Peyer's patch (tissue), 4 donors: ENCODE measurements around the gene SLC6A2. TPM values are rescaled to one million over a fixed set of nuclear protein-coding genes. Genes with fewer than 3 reads are reported as not detected.

ENCODE experiments used
- DNase-seq, 3 donors: peaks; one replicate each; pipeline ENCODE4 v3.0.0-alpha.2; 2017 to 2019
- H3K27ac ChIP-seq, 4 donors: fragments of 200-600 bp; sonication (generic); one replicate each; pipeline ENCODE4 v1.5.1; 2016 to 2019
- H3K27me3 ChIP-seq, 2 donors: fragments of 200-600 bp; sonication (generic); one replicate each; pipeline ENCODE4 v1.5.1; 2019
- H3K36me3 ChIP-seq, 3 donors: fragments of 200-600 bp; sonication (generic); one replicate each; pipeline ENCODE4 v1.5.1; 2016 to 2019
- H3K4me1 ChIP-seq, 4 donors: fragments of 200-600 bp; sonication (generic); one replicate each; pipeline ENCODE4 v1.5.1; 2016 to 2019
- H3K4me3 ChIP-seq, 4 donors: fragments of 200-600 bp; sonication (generic); 1 replicate in 3 of 4; 2 replicates in 1 of 4; pipeline ENCODE4 v1.5.1; 2016 to 2019; ENCODE audit warnings: mild to moderate bottlenecking in 1 of 4
- H3K9me3 ChIP-seq, 4 donors: fragments of 200-600 bp; sonication (generic); one replicate each; pipeline ENCODE4 v1.5.1; 2016 to 2019; ENCODE audit warnings: mild to moderate bottlenecking in 1 of 4
- POLR2A ChIP-seq, 2 donors: fragments of 450-650 bp; IDR thresholded peaks; one replicate each; pipeline ENCODE4 v1.5.1; 2017; ENCODE audit warnings: antibody characterized with exemption in 2 of 2, mild to moderate bottlenecking in 2 of 2, moderate library complexity in 2 of 2
- total RNA-seq, 4 donors: library from RNA; depleted of rRNA; stranded (reverse); fragments of >200 nt; gene quantifications; one replicate each; pipeline ENCODE4 v1.1.0, GENCODE V29; 2016
- TF ChIP-seq, protein P1 (sequence below), 6 experiments: fragments of 450-650 bp in 4 of 6; fragments of 200-600 bp in 2 of 6; sonication (generic) in 1 of 6; IDR thresholded peaks; one replicate each; pipeline ENCODE4 v1.5.1; 2017 to 2019; ENCODE audit warnings: antibody characterized with exemption in 6 of 6, mild to moderate bottlenecking in 3 of 6, moderate library complexity in 1 of 6

SLC6A2 gene
- total RNA-seq, 4 donors from 2014 or later = not detected

- Histone ChIP-seq H3K36me3 (no peaks in the 10 kb centered on the region), H3K27ac (no peak overlapping the region), H3K4me3 (no peak overlapping the region), H3K27me3 (no peaks in the 10 kb centered on the region), H3K9me3 (no peaks in the 10 kb centered on the region), H3K4me1 (no peaks in the 10 kb centered on the region)
- DNase-seq = no peak
- TF ChIP-seq, protein P1, sequence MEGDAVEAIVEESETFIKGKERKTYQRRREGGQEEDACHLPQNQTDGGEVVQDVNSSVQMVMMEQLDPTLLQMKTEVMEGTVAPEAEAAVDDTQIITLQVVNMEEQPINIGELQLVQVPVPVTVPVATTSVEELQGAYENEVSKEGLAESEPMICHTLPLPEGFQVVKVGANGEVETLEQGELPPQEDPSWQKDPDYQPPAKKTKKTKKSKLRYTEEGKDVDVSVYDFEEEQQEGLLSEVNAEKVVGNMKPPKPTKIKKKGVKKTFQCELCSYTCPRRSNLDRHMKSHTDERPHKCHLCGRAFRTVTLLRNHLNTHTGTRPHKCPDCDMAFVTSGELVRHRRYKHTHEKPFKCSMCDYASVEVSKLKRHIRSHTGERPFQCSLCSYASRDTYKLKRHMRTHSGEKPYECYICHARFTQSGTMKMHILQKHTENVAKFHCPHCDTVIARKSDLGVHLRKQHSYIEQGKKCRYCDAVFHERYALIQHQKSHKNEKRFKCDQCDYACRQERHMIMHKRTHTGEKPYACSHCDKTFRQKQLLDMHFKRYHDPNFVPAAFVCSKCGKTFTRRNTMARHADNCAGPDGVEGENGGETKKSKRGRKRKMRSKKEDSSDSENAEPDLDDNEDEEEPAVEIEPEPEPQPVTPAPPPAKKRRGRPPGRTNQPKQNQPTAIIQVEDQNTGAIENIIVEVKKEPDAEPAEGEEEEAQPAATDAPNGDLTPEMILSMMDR (IDR thresholded peaks at IDR 0.05) = no peak
Observed at GRCh38 chr16:55717326-55717725, 61.5 kb downstream of the SLC6A2 start.

DNA sequence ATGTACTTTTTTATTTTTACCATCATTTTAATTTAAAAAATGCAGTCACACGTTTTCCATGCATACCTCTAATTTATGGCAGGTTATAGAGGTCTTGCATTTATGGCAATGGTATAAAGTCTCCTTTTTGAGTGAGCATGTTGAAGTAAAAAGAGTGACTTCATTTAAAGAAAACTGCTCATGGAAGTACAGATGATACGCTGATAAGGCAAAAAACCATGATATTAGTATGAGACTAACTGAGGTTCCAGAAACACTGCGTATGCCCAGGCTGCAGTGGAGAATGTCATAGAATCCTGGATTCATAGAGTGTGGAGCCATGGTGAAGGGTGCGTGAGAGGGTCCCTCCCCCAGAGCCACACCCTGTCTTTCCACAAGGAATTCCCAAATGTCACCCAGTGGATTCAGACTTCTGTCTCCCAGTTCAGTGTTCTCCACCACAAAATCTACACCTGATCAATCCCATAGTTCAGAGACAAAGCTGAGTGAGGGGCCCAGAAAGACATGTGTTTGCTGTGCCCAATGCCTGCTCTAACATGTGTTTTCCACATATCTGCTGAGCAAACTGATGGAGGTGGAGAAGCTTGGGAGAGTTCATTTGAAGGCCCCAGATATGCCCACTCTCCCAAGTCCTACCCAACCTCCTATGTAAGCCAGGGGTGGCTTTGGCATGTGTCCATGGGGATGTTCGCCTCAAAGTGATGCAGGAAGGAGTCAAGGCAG, 69.4 kb downstream of the SLC6A2 start:
- DNase-seq = no peak
- Histone ChIP-seq H3K4me1 (no peaks in the 10 kb centered on the region), H3K4me3 (no peak overlapping the region), H3K36me3 (no peaks in the 10 kb centered on the region), H3K9me3 (no peaks in the 10 kb centered on the region), H3K27ac (no peak overlapping the region), H3K27me3 (no peaks in the 10 kb centered on the region)
- TF ChIP-seq, protein P1 (IDR thresholded peaks at IDR 0.05) = no peak
- no peak for TF ChIP-seq POLR2A (IDR thresholded peaks at IDR 0.05)

GRCh38 chr16:55728797-55729196, 73.0 kb downstream of the SLC6A2 start:
- H3K9me3 ChIP-seq = no peaks in the 10 kb centered on the region
- TF ChIP-seq POLR2A (IDR thresholded peaks at IDR 0.05) = no peak
- TF ChIP-seq, protein P1 (IDR thresholded peaks at IDR 0.05) = no peak
- H3K4me3 ChIP-seq = no peak overlapping the region
- no peaks in the 10 kb centered on the region for H3K27me3 ChIP-seq
- no peaks in the 10 kb centered on the region for H3K4me1 ChIP-seq
- H3K36me3 ChIP-seq = no peaks in the 10 kb centered on the region
- DNase-seq = no peak
- no peak overlapping the region for H3K27ac ChIP-seq

GRCh38 chr16:55730115-55730514, 74.3 kb downstream of the SLC6A2 start:
- H3K27ac ChIP-seq = no peak overlapping the region
- TF ChIP-seq, protein P1 (IDR thresholded peaks at IDR 0.05) = no peak
- no peak for TF ChIP-seq POLR2A (IDR thresholded peaks at IDR 0.05)
- no peak overlapping the region for H3K4me3 ChIP-seq
- H3K27me3 ChIP-seq = no peaks in the 10 kb centered on the region
- H3K4me1 ChIP-seq = no peaks in the 10 kb centered on the region
- H3K36me3 ChIP-seq = no peaks in the 10 kb centered on the region
- DNase-seq = no peak
- H3K9me3 ChIP-seq = no peaks in the 10 kb centered on the region

- Histone ChIP-seq H3K4me1 (no peaks in the 10 kb centered on the region), H3K36me3 (no peaks in the 10 kb centered on the region), H3K4me3 (no peak overlapping the region), H3K27me3 (no peaks in the 10 kb centered on the region), H3K9me3 (no peaks in the 10 kb centered on the region), H3K27ac (no peak overlapping the region)
- TF ChIP-seq, protein P1 (IDR thresholded peaks at IDR 0.05) = no peak
- TF ChIP-seq POLR2A (IDR thresholded peaks at IDR 0.05) = no peak
- DNase-seq = no peak
Observed at GRCh38 chr16:55732496-55732895, 76.7 kb downstream of the SLC6A2 start.
